H1 (cell line): ENCODE data around the gene ST3GAL2. TPM values are rescaled to one million over a fixed set of nuclear protein-coding genes. Genes with fewer than 3 reads are reported as not detected.

ENCODE experiments used
- JUND ChIP-seq: IDR thresholded peaks from 2 replicates; pipeline ENCODE4 v1.6.1; 2011; ENCODE audit warnings: mild to moderate bottlenecking, improper control_type of control experiment, low read length
- KDM4A ChIP-seq: IDR thresholded peaks from one replicate; pipeline ENCODE4 v1.7.1; 2012; ENCODE audit warnings: low read depth, mild to moderate bottlenecking, moderate library complexity, low read length, inconsistent platforms; ENCODE audit not compliant: severe bottlenecking
- SP2 ChIP-seq: IDR thresholded peaks from 2 replicates; pipeline ENCODE4 v1.6.1; 2012; ENCODE audit warnings: mild to moderate bottlenecking, low read length, inconsistent platforms
- polyA plus RNA-seq, 7 experiments: library from polyadenylated mRNA; depleted of rRNA in 3 of 7; stranded (reverse) in 5 of 7; unstranded in 2 of 7; fragments of >200 nt in 5 of 7; fragments of 200-250 nt in 2 of 7; gene quantifications; 1 replicate in 5 of 7; 2 replicates in 1 of 7; 4 replicates in 1 of 7; pipeline versions ENCODE4 v1.2.1 to v1.2.3, GENCODE V29; 2011 to 2013; ENCODE audit warnings: missing spikeins in 2 of 7, mixed read lengths in 2 of 7
- total RNA-seq: library from RNA; stranded (reverse); fragmentation: NEBNext Ultra II Directional; extraction: Animal tissue kit (Norgen Biotek cat#: 25700); gene quantifications from 2 replicates; pipeline ENCODE4 v1.2.1, GENCODE V29; 2021

The ST3GAL2 gene
- total and polyA plus RNA-seq, 2 of the 8 experiments (the other 6 are each of a cell fraction or from before 2014, with no cell fraction given): 14.4 to 39.7 TPM

- TF ChIP-seq JUND: no peak
- TF ChIP-seq KDM4A: no peak
- no peak for TF ChIP-seq SP2
Observed at GRCh38 chr16:70470141-70470926, 31.4 kb upstream of the ST3GAL2 start (continued).
